Measurements from ENCODE around the gene DNM3. TPM values are rescaled to one million over a fixed set of nuclear protein-coding genes. Genes with fewer than 3 reads are reported as not detected.

Gene DNM3
- total and polyA plus RNA-seq, 2 experiments from 2014 or later = 5.2 to 12.2 TPM

DNA sequence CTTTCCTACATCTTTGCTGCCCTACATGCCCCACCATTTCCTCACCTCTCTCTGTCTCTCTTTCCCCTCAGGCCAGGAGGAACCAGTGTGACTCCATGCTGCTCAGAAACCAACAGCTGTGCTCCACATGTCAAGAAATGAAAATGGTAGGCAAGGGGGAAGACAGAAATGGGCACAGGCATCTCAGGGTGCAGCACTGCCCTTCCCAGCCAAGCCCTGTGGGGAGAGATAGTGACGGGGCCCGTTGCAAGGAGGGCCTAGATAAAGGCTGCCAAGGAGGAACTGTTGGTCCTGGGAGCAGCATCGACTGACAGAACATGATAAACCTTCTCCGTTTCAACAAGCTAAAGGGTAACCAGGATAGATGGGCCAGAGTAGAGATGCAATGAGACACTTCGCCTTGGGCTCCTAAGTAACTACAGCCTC, 615.1 kb downstream of the DNM3 start:
- H3K36me3 Mint-ChIP-seq (ENCODE audit: low read depth) = no peaks in the 10 kb centered on the region
- no peak for TF ChIP-seq JUNB (IDR thresholded peaks at IDR 0.05; ENCODE audit: unreplicated experiment)
- no peak for TF ChIP-seq CREB1 (CRISPR knock-in tag; IDR thresholded peaks at IDR 0.05; ENCODE audit: low read depth)
- TF ChIP-seq, protein P1, sequence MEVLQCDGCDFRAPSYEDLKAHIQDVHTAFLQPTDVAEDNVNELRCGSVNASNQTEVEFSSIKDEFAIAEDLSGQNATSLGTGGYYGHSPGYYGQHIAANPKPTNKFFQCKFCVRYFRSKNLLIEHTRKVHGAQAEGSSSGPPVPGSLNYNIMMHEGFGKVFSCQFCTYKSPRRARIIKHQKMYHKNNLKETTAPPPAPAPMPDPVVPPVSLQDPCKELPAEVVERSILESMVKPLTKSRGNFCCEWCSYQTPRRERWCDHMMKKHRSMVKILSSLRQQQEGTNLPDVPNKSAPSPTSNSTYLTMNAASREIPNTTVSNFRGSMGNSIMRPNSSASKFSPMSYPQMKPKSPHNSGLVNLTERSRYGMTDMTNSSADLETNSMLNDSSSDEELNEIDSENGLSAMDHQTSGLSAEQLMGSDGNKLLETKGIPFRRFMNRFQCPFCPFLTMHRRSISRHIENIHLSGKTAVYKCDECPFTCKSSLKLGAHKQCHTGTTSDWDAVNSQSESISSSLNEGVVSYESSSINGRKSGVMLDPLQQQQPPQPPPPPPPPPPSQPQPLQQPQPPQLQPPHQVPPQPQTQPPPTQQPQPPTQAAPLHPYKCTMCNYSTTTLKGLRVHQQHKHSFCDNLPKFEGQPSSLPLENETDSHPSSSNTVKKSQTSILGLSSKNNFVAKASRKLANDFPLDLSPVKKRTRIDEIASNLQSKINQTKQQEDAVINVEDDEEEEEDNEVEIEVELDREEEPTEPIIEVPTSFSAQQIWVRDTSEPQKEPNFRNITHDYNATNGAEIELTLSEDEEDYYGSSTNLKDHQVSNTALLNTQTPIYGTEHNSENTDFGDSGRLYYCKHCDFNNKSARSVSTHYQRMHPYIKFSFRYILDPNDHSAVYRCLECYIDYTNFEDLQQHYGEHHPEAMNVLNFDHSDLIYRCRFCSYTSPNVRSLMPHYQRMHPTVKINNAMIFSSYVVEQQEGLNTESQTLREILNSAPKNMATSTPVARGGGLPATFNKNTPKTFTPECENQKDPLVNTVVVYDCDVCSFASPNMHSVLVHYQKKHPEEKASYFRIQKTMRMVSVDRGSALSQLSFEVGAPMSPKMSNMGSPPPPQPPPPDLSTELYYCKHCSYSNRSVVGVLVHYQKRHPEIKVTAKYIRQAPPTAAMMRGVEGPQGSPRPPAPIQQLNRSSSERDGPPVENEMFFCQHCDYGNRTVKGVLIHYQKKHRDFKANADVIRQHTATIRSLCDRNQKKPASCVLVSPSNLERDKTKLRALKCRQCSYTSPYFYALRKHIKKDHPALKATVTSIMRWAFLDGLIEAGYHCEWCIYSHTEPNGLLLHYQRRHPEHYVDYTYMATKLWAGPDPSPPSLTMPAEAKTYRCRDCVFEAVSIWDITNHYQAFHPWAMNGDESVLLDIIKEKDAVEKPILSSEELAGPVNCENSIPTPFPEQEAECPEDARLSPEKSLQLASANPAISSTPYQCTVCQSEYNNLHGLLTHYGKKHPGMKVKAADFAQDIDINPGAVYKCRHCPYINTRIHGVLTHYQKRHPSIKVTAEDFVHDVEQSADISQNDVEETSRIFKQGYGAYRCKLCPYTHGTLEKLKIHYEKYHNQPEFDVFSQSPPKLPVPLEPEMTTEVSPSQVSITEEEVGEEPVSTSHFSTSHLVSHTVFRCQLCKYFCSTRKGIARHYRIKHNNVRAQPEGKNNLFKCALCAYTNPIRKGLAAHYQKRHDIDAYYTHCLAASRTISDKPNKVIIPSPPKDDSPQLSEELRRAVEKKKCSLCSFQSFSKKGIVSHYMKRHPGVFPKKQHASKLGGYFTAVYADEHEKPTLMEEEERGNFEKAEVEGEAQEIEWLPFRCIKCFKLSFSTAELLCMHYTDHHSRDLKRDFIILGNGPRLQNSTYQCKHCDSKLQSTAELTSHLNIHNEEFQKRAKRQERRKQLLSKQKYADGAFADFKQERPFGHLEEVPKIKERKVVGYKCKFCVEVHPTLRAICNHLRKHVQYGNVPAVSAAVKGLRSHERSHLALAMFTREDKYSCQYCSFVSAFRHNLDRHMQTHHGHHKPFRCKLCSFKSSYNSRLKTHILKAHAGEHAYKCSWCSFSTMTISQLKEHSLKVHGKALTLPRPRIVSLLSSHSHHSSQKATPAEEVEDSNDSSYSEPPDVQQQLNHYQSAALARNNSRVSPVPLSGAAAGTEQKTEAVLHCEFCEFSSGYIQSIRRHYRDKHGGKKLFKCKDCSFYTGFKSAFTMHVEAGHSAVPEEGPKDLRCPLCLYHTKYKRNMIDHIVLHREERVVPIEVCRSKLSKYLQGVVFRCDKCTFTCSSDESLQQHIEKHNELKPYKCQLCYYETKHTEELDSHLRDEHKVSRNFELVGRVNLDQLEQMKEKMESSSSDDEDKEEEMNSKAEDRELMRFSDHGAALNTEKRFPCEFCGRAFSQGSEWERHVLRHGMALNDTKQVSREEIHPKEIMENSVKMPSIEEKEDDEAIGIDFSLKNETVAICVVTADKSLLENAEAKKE (CRISPR knock-in tag; IDR thresholded peaks at IDR 0.05) = no peak
- TF ChIP-seq, protein P2, sequence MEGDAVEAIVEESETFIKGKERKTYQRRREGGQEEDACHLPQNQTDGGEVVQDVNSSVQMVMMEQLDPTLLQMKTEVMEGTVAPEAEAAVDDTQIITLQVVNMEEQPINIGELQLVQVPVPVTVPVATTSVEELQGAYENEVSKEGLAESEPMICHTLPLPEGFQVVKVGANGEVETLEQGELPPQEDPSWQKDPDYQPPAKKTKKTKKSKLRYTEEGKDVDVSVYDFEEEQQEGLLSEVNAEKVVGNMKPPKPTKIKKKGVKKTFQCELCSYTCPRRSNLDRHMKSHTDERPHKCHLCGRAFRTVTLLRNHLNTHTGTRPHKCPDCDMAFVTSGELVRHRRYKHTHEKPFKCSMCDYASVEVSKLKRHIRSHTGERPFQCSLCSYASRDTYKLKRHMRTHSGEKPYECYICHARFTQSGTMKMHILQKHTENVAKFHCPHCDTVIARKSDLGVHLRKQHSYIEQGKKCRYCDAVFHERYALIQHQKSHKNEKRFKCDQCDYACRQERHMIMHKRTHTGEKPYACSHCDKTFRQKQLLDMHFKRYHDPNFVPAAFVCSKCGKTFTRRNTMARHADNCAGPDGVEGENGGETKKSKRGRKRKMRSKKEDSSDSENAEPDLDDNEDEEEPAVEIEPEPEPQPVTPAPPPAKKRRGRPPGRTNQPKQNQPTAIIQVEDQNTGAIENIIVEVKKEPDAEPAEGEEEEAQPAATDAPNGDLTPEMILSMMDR (conservative IDR thresholded peaks at IDR 0.05; ENCODE audit: low read depth in 2 of 2) = no peak
- TF ChIP-seq ZNF114 (CRISPR knock-in tag; IDR thresholded peaks at IDR 0.05) = no peak
- no peak for TF ChIP-seq NANOG (IDR thresholded peaks at IDR 0.05; ENCODE audit: borderline replicate concordance)
- no peak for TF ChIP-seq EZH2 (IDR thresholded peaks at IDR 0.05; ENCODE audit: low read depth, unreplicated experiment)
- no peak for TF ChIP-seq STAT1 (IDR thresholded peaks at IDR 0.05; ENCODE audit: unreplicated experiment)
- no peak for TF ChIP-seq EZH2phosphoT487 (IDR thresholded peaks at IDR 0.05; ENCODE audit: unreplicated experiment)
- TF ChIP-seq, protein P3, sequence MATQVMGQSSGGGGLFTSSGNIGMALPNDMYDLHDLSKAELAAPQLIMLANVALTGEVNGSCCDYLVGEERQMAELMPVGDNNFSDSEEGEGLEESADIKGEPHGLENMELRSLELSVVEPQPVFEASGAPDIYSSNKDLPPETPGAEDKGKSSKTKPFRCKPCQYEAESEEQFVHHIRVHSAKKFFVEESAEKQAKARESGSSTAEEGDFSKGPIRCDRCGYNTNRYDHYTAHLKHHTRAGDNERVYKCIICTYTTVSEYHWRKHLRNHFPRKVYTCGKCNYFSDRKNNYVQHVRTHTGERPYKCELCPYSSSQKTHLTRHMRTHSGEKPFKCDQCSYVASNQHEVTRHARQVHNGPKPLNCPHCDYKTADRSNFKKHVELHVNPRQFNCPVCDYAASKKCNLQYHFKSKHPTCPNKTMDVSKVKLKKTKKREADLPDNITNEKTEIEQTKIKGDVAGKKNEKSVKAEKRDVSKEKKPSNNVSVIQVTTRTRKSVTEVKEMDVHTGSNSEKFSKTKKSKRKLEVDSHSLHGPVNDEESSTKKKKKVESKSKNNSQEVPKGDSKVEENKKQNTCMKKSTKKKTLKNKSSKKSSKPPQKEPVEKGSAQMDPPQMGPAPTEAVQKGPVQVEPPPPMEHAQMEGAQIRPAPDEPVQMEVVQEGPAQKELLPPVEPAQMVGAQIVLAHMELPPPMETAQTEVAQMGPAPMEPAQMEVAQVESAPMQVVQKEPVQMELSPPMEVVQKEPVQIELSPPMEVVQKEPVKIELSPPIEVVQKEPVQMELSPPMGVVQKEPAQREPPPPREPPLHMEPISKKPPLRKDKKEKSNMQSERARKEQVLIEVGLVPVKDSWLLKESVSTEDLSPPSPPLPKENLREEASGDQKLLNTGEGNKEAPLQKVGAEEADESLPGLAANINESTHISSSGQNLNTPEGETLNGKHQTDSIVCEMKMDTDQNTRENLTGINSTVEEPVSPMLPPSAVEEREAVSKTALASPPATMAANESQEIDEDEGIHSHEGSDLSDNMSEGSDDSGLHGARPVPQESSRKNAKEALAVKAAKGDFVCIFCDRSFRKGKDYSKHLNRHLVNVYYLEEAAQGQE (IDR thresholded peaks at IDR 0.05; ENCODE audit: unreplicated experiment) = no peak
- TF ChIP-seq, protein P4, sequence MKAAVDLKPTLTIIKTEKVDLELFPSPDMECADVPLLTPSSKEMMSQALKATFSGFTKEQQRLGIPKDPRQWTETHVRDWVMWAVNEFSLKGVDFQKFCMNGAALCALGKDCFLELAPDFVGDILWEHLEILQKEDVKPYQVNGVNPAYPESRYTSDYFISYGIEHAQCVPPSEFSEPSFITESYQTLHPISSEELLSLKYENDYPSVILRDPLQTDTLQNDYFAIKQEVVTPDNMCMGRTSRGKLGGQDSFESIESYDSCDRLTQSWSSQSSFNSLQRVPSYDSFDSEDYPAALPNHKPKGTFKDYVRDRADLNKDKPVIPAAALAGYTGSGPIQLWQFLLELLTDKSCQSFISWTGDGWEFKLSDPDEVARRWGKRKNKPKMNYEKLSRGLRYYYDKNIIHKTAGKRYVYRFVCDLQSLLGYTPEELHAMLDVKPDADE (IDR thresholded peaks at IDR 0.05) = no peak
- no peak for TF ChIP-seq ZNF331 (CRISPR knock-in tag; IDR thresholded peaks at IDR 0.05; ENCODE audit: low read depth)
- no peak for TF ChIP-seq POLR2AphosphoS5 (IDR thresholded peaks at IDR 0.05; ENCODE audit: low read depth)
- ATAC-seq = no peak
- Histone ChIP-seq H3K4me1 (ENCODE audit: insufficient read depth) (no peaks in the 10 kb centered on the region), H3K36me3 (ENCODE audit: insufficient read depth) (no peaks in the 10 kb centered on the region), H3K9me2 (ENCODE audit: insufficient read depth) (peaks cover 11% of the 10 kb centered on the region; the same call in 1 of the 2 replicates), H3K4me2 (no peak overlapping the region), H2AFZ (no peak overlapping the region), H4K20me1 (replicated peaks; ENCODE audit: insufficient read depth) (no peaks in the 10 kb centered on the region), H3K27me3 (ENCODE audit: insufficient read depth) (no peaks in the 10 kb centered on the region), H3K4me3 (no peak overlapping the region), H3F3A (replicated peaks; ENCODE audit: low read depth) (no peaks in the 10 kb centered on the region), H3K27ac (ENCODE audit: low read depth) (no peak overlapping the region), H3K79me2 (replicated peaks; ENCODE audit: insufficient read depth) (no peaks in the 10 kb centered on the region)
- H3K4me3 Mint-ChIP-seq = no peak overlapping the region
- no peak overlapping the region for H3K27ac Mint-ChIP-seq
- H3K27me3 Mint-ChIP-seq (ENCODE audit: insufficient read depth, low read depth, poor library complexity) = no peaks in the 10 kb centered on the region
- no peaks in the 10 kb centered on the region for H3K9me3 Mint-ChIP-seq
- no peak for DNase-seq (ENCODE audit: low spot score)
- H3K4me1 Mint-ChIP-seq = peaks cover 3% of the 10 kb centered on the region
